Measurements from ENCODE around the gene AHSP.
"Not testable (repeated sequence)": the region's sequence is repeated elsewhere in the genome, so short reads cannot be mapped to it uniquely, and the experiment has no call there.

AHSP gene

GRCh38 chr16:31574159-31574558 lies 46.5 kb downstream of the AHSP start:
- H3K36me3 ChIP-seq (ENCODE audit: insufficient read depth, low read length); H3K4me2 ChIP-seq (ENCODE audit: low read length); H3K9ac ChIP-seq (ENCODE audit: low read depth, low read length); H3K4me1 ChIP-seq (ENCODE audit: control insufficient read depth, insufficient read depth, low read length); H3K27me3 ChIP-seq (ENCODE audit: control insufficient read depth, insufficient read depth, low read length); H3K9me3 ChIP-seq (replicated peaks; ENCODE audit: low read length); H3K4me3 ChIP-seq (ENCODE audit: low read length): not testable (repeated sequence)

DNA sequence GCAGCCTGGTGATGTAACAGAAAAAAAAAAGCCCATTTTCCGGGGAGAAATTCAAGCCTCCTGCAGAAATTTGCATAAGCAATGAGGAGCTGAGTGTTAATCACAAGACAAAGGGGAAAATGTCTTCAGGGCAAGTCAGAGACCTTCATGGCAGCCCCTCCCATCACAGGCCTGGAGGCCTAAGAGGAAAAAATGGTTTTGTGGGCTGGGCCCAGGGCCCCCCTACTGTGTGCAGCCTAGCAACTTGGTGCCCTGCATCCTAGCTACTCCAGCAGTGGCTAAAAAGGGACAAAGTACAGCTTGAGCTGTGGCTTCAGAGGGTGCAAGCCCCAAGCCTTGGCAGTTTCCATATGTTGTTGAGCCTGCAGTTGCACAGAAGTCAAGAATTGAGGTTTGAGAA lies 49.7 kb downstream of the AHSP start:
- no peak overlapping the region for H3K9ac ChIP-seq (ENCODE audit: low read depth, low read length)
- no peaks in the 10 kb centered on the region for H3K36me3 ChIP-seq (ENCODE audit: insufficient read depth, low read length)
- no peaks in the 10 kb centered on the region for H3K27me3 ChIP-seq (ENCODE audit: control insufficient read depth, insufficient read depth, low read length)
- no peaks in the 10 kb centered on the region for H3K9me3 ChIP-seq (replicated peaks; ENCODE audit: low read length)
- H3K4me2 ChIP-seq (ENCODE audit: low read length): no peak overlapping the region
- H3K4me3 ChIP-seq (ENCODE audit: low read length): no peak overlapping the region
- no peaks in the 10 kb centered on the region for H3K4me1 ChIP-seq (ENCODE audit: control insufficient read depth, insufficient read depth, low read length)

Measured in skeletal muscle satellite cell (primary cell).